OCI-LY3 (cell line): ENCODE results near the gene FLVCR1.
A peak's percentile ranks its signal among the peaks of the same experiment; 100 is the strongest.

Experiments
- H2AFZ ChIP-seq: fragments of 200-600, 300-600 bp; shearing (Covaris generic); 2 replicates; pipeline ENCODE4 v1.6.0; 2014; ENCODE audit warnings: antibody characterized with exemption, low read depth, low read length
- H3K27ac ChIP-seq: fragments of 200-600, 300-600 bp; sonication (generic); 2 replicates; pipeline ENCODE4 v1.5.1; 2014; ENCODE audit warnings: mild to moderate bottlenecking, low read length, moderate library complexity, mixed read lengths
- H3K27me3 ChIP-seq: fragments of 200-600, 300-600 bp; sonication (generic); 2 replicates; pipeline ENCODE4 v1.6.1; 2014; ENCODE audit warnings: low read depth, low read length, mixed read lengths
- H3K36me3 ChIP-seq: fragments of 200-600, 300-600 bp; sonication (generic); replicated peaks from 2 replicates; pipeline ENCODE3; 2014; ENCODE audit warnings: low read depth, low read length, mixed read lengths
- H3K4me1 ChIP-seq: fragments of 300-600, 200-600 bp; sonication (generic); 2 replicates; pipeline ENCODE4 v1.6.1; 2014; ENCODE audit warnings: low read length, mixed read lengths
- H3K4me2 ChIP-seq: fragments of 200-600, 300-600 bp; sonication (generic); 2 replicates; pipeline ENCODE4 v1.6.1; 2014; ENCODE audit warnings: low read length, mixed read lengths
- H3K4me3 ChIP-seq: fragments of 300-600, 200-600 bp; sonication (generic); 2 replicates; pipeline ENCODE4 v1.5.1; 2014; ENCODE audit warnings: antibody characterized with exemption, mild to moderate bottlenecking, low read length, moderate library complexity
- H3K79me2 ChIP-seq: fragments of 300-600, 200-600 bp; shearing (Covaris generic); 2 replicates; pipeline ENCODE4 v1.6.1; 2014; ENCODE audit warnings: mild to moderate bottlenecking, low read length, mixed read lengths
- H3K9ac ChIP-seq: fragments of 300-600, 200-600 bp; shearing (Covaris generic); 2 replicates; pipeline ENCODE4 v1.6.0; 2014; ENCODE audit warnings: mild to moderate bottlenecking, low read length, moderate library complexity
- H3K9me3 ChIP-seq: fragments of 200-600, 300-600 bp; shearing (Covaris generic); 2 replicates; pipeline ENCODE4 v1.6.1; 2014; ENCODE audit warnings: low read length, mixed read lengths; ENCODE audit not compliant: insufficient read depth
- H4K20me1 ChIP-seq: fragments of 200-600, 300-600 bp; sonication (generic); 2 replicates; pipeline ENCODE4 v1.6.1; 2016; ENCODE audit warnings: low read length, mixed read lengths; ENCODE audit not compliant: insufficient read depth
- CTCF ChIP-seq: fragments of 200-600, 300-600 bp; sonication (generic); IDR thresholded peaks from 2 replicates; pipeline ENCODE4 v1.5.1; 2014; ENCODE audit warnings: antibody characterized with exemption, low read length, low read depth
- EZH2phosphoT487 ChIP-seq: fragments of 200-600 bp; shearing (Covaris generic); IDR thresholded peaks from 2 replicates; pipeline ENCODE4 v1.6.1; 2018; ENCODE audit warnings: antibody characterized with exemption, mixed run types, low read depth

FLVCR1 gene

GRCh38 chr1:212867192-212867591 lies 9.1 kb downstream of the FLVCR1 start:
- Histone ChIP-seq H3K36me3 (peaks cover 54% of the 10 kb centered on the region), H3K9me3 (0 out of 2 replicates have a peak, but pooled peaks cover 1% of the 10 kb centered on the region), H3K4me1 (peaks cover 38% of the 10 kb centered on the region), H2AFZ (no peak overlapping the region), H3K4me2 (no peak overlapping the region), H3K79me2 (peaks cover 82% of the 10 kb centered on the region), H4K20me1 (peaks cover 13% of the 10 kb centered on the region), H3K27me3 (no peaks in the 10 kb centered on the region), H3K9ac (no peak overlapping the region), H3K27ac (no peak overlapping the region), H3K4me3 (no peak overlapping the region)
- no peak for TF ChIP-seq CTCF
- TF ChIP-seq EZH2phosphoT487: no peak

- no peak overlapping the region for H3K9ac ChIP-seq
- peaks cover 54% of the 10 kb centered on the region for H3K79me2 ChIP-seq
- H3K4me1 ChIP-seq: peaks cover 35% of the 10 kb centered on the region
- peak overlapping the region; percentile 74 for H3K4me2 ChIP-seq
- TF ChIP-seq CTCF: no peak
- TF ChIP-seq EZH2phosphoT487: no peak
- H3K9me3 ChIP-seq: no peaks in the 10 kb centered on the region
- H3K27me3 ChIP-seq: no peaks in the 10 kb centered on the region
- H3K36me3 ChIP-seq: peaks cover 35% of the 10 kb centered on the region
- no peak overlapping the region for H2AFZ ChIP-seq
- peak overlapping the region; percentile 94 for H3K27ac ChIP-seq
- no peaks in the 10 kb centered on the region for H4K20me1 ChIP-seq
- no peak overlapping the region for H3K4me3 ChIP-seq
Observed at GRCh38 chr1:212871976-212872375, 13.9 kb downstream of the FLVCR1 start.

GRCh38 chr1:212873518-212873917 lies 15.4 kb downstream of the FLVCR1 start:
- H3K9me3 ChIP-seq: no peaks in the 10 kb centered on the region
- peak overlapping the region; percentile 51; the same call in 1 of the 2 replicates for H3K9ac ChIP-seq
- peak overlapping the region; percentile 94 for H3K27ac ChIP-seq
- TF ChIP-seq EZH2phosphoT487: no peak
- no peak for TF ChIP-seq CTCF
- H3K4me1 ChIP-seq: peaks cover 35% of the 10 kb centered on the region
- peaks cover 35% of the 10 kb centered on the region for H3K36me3 ChIP-seq
- peaks cover 50% of the 10 kb centered on the region for H3K79me2 ChIP-seq
- H2AFZ ChIP-seq: no peak overlapping the region
- H3K4me2 ChIP-seq: peak overlapping the region; percentile 74
- peak overlapping the region; percentile 46 for H3K4me3 ChIP-seq
- H3K27me3 ChIP-seq: no peaks in the 10 kb centered on the region
- H4K20me1 ChIP-seq: no peaks in the 10 kb centered on the region

GRCh38 chr1:212878418-212878817 lies 20.3 kb downstream of the FLVCR1 start:
- H3K27me3 ChIP-seq: no peaks in the 10 kb centered on the region
- no peak overlapping the region for H3K27ac ChIP-seq
- TF ChIP-seq EZH2phosphoT487: no peak
- TF ChIP-seq CTCF: no peak
- H3K36me3 ChIP-seq: peaks cover 34% of the 10 kb centered on the region
- H3K4me3 ChIP-seq: no peak overlapping the region
- no peaks in the 10 kb centered on the region; the same call in 1 of the 2 replicates for H4K20me1 ChIP-seq
- no peak overlapping the region for H2AFZ ChIP-seq
- H3K79me2 ChIP-seq: peaks cover 24% of the 10 kb centered on the region
- H3K4me1 ChIP-seq: peaks cover 9% of the 10 kb centered on the region
- no peak overlapping the region for H3K9ac ChIP-seq
- no peaks in the 10 kb centered on the region for H3K9me3 ChIP-seq
- H3K4me2 ChIP-seq: no peak overlapping the region
